Measurements from ENCODE around the gene PKDCC.

GRCh38 chr2:42012651-42013050 lies 35.2 kb upstream of the PKDCC start:
- TF ChIP-seq CTCF (IDR thresholded peaks at IDR 0.05; ENCODE audit: low read depth, low read length, missing input control): no peak
- TF ChIP-seq MAX (IDR thresholded peaks at IDR 0.05): no peak
- no peak for TF ChIP-seq TAF1 (conservative IDR thresholded peaks at IDR 0.05)
- TF ChIP-seq RXRA (IDR thresholded peaks at IDR 0.05): no peak
- no peak for TF ChIP-seq JUND (IDR thresholded peaks at IDR 0.05)
- TF ChIP-seq SP1 (IDR thresholded peaks at IDR 0.05): no peak
- TF ChIP-seq FOXA1 (IDR thresholded peaks at IDR 0.05): no peak
- TF ChIP-seq EGR1 (IDR thresholded peaks at IDR 0.05; ENCODE audit: low read depth in 2 of 2): no peak
- TF ChIP-seq REST (IDR thresholded peaks at IDR 0.05): no peak

All from liver (tissue), 3 donors.